ENCODE data around the gene PRSS1. TPM values are rescaled to one million over a fixed set of nuclear protein-coding genes. Genes with fewer than 3 reads are reported as not detected.
"Not testable (repeated sequence)": the region's sequence is repeated elsewhere in the genome, so short reads cannot be mapped to it uniquely, and the experiment has no call there.

The PRSS1 gene
- total and polyA plus RNA-seq, 7 donors: 1.3 to 8.7 (median 1.8) TPM; not detected in 3

GRCh38 chr7:142745091-142745635 lies 4.1 kb upstream of the PRSS1 start:
- Histone ChIP-seq H3K4me1 (no peaks in the 10 kb centered on the region), H3K27me3 (ENCODE audit: insufficient read depth in 3 of 3, low read length in 2 of 3) (no peaks in the 10 kb centered on the region), H3K9me3 (no peaks in the 10 kb centered on the region), H3K27ac (no peak overlapping the region), H3K36me3 (ENCODE audit: insufficient read depth in 1 of 2, low read depth in 1 of 2) (no peaks in the 10 kb centered on the region), H3K4me3 (no peak overlapping the region)
- no peak for TF ChIP-seq CTCF (IDR thresholded peaks at IDR 0.05)
- intact Hi-C loops (cut with DNase I): no loop called here
- no peak for ATAC-seq
- no peak for DNase-seq
- 76 to 84% (median 84%) methylated on average over 1 of the region's 1 CpG for WGBS, 3 donors

GRCh38 chr7:142745745-142746144 lies 3.5 kb upstream of the PRSS1 start:
- ATAC-seq: no peak

GRCh38 chr7:142746264-142746663 lies 3.0 kb upstream of the PRSS1 start:
- no peaks in the 10 kb centered on the region for H3K4me1 ChIP-seq
- H3K27ac ChIP-seq: no peak overlapping the region
- no peak for TF ChIP-seq CTCF (IDR thresholded peaks at IDR 0.05)
- no peak overlapping the region for H3K4me3 ChIP-seq
- no peak for DNase-seq
- H3K27me3 ChIP-seq (ENCODE audit: insufficient read depth in 3 of 3, low read length in 2 of 3): no peaks in the 10 kb centered on the region
- H3K36me3 ChIP-seq (ENCODE audit: insufficient read depth in 1 of 2, low read depth in 1 of 2): no peaks in the 10 kb centered on the region
- H3K9me3 ChIP-seq: no peaks in the 10 kb centered on the region
- intact Hi-C loops (cut with DNase I): no loop called here
- no peak for ATAC-seq
- WGBS, 3 donors: 85 to 90% (median 86%) methylated on average over 3 of the region's 3 CpGs

More at GRCh38 chr7:142745745-142746144, 3.5 kb upstream of the PRSS1 start:
- TF ChIP-seq CTCF (IDR thresholded peaks at IDR 0.05): no peak
- no peak for DNase-seq
- Histone ChIP-seq H3K27me3 (ENCODE audit: insufficient read depth in 3 of 3, low read length in 2 of 3) (no peaks in the 10 kb centered on the region), H3K4me1 (no peaks in the 10 kb centered on the region), H3K4me3 (no peak overlapping the region), H3K9me3 (no peaks in the 10 kb centered on the region), H3K36me3 (ENCODE audit: insufficient read depth in 1 of 2, low read depth in 1 of 2) (no peaks in the 10 kb centered on the region), H3K27ac (no peak overlapping the region)
- WGBS, 3 donors: 70 to 83% (median 77%) methylated on average over 4 of the region's 4 CpGs
- intact Hi-C loops (cut with DNase I): no loop called here

- H3K9me3 ChIP-seq; H3K27ac ChIP-seq; intact Hi-C loops (cut with DNase I); DNase-seq; H3K4me3 ChIP-seq; H3K36me3 ChIP-seq (ENCODE audit: insufficient read depth in 1 of 2, low read depth in 1 of 2); H3K27me3 ChIP-seq (ENCODE audit: insufficient read depth in 3 of 3, low read length in 2 of 3); H3K4me1 ChIP-seq: not testable (repeated sequence)
- ATAC-seq: peak in 3 of 4 donors; percentile 47 to 67 (median 48)
- WGBS, 3 donors: 66 to 87% (median 78%) methylated on average over 2 of the region's 2 CpGs
These were observed 862 bp upstream of the PRSS1 start for GRCh38 chr7:142748410-142748809.

- intact Hi-C loops (cut with DNase I): no loop called here
- Histone ChIP-seq H3K27me3 (ENCODE audit: insufficient read depth in 3 of 3, low read length in 2 of 3) (no peaks in the 10 kb centered on the region), H3K27ac (no peak overlapping the region), H3K4me1 (no peaks in the 10 kb centered on the region), H3K4me3 (no peak overlapping the region), H3K36me3 (ENCODE audit: insufficient read depth in 1 of 2, low read depth in 1 of 2) (no peaks in the 10 kb centered on the region), H3K9me3 (no peaks in the 10 kb centered on the region)
- TF ChIP-seq CTCF (IDR thresholded peaks at IDR 0.05): no peak
- no peak for ATAC-seq
- WGBS, 3 donors: 69 to 77% (median 77%) methylated on average over 9 of the region's 9 CpGs
- no peak for DNase-seq
These were observed 1.2 kb downstream of the PRSS1 start for GRCh38 chr7:142750321-142750938.

GRCh38 chr7:142751526-142752175 lies 2.4 kb downstream of the PRSS1 start:
- H3K4me1 ChIP-seq; H3K27ac ChIP-seq; H3K9me3 ChIP-seq; H3K27me3 ChIP-seq (ENCODE audit: insufficient read depth in 3 of 3, low read length in 2 of 3); ATAC-seq; H3K4me3 ChIP-seq; intact Hi-C loops (cut with DNase I); DNase-seq; H3K36me3 ChIP-seq (ENCODE audit: insufficient read depth in 1 of 2, low read depth in 1 of 2): not testable (repeated sequence)
- WGBS, 3 donors: 84 to 86% (median 85%) methylated on average over 14 of the region's 14 CpGs
